GM19324 (cell line): ENCODE results near the gene DNER.
"Not testable (repeated sequence)": the region's sequence is repeated elsewhere in the genome, so short reads cannot be mapped to it uniquely, and the experiment has no call there.

ENCODE experiments used
- ATAC-seq: cut with Tn5 transposase; IDR thresholded peaks from one replicate; pipeline ENCODE4 v1.9.1; 2021; ENCODE audit warnings: mild to moderate bottlenecking, moderate library complexity; ENCODE audit not compliant: unreplicated experiment, low FRiP score

DNER gene

GRCh38 chr2:229719926-229720647 lies 5.7 kb upstream of the DNER start:
- no peak for ATAC-seq

GRCh38 chr2:229718057-229718456 lies 3.7 kb upstream of the DNER start:
- no peak for ATAC-seq

- no peak for ATAC-seq
Observed at GRCh38 chr2:229715895-229716507, 1.6 kb upstream of the DNER start.

- peak; percentile 24 for ATAC-seq
Observed at GRCh38 chr2:229714736-229715541, 584 bp upstream of the DNER start.

- peak; percentile 5 for ATAC-seq
Observed at GRCh38 chr2:229713371-229714079, 830 bp downstream of the DNER start.

- no peak for ATAC-seq
Observed at GRCh38 chr2:229712136-229712535, 2.2 kb downstream of the DNER start.

- ATAC-seq: no peak
Observed at GRCh38 chr2:229708335-229708734, 6.0 kb downstream of the DNER start.

- no peak for ATAC-seq
Observed at GRCh38 chr2:229703909-229704630, 10.3 kb downstream of the DNER start.

GRCh38 chr2:229701716-229702115 lies 12.6 kb downstream of the DNER start:
- no peak for ATAC-seq

- ATAC-seq: no peak
Observed at GRCh38 chr2:229701062-229701461, 13.3 kb downstream of the DNER start.

GRCh38 chr2:229695961-229696360 lies 18.4 kb downstream of the DNER start:
- no peak for ATAC-seq

GRCh38 chr2:229693845-229694244 lies 20.5 kb downstream of the DNER start:
- not testable (repeated sequence) for ATAC-seq

- no peak for ATAC-seq
Observed at GRCh38 chr2:229691631-229692030, 22.7 kb downstream of the DNER start.

- no peak for ATAC-seq
Observed at GRCh38 chr2:229689307-229689839, 25.0 kb downstream of the DNER start.

GRCh38 chr2:229688141-229688540 lies 26.2 kb downstream of the DNER start:
- ATAC-seq: no peak

GRCh38 chr2:229686122-229686919 lies 28.0 kb downstream of the DNER start:
- ATAC-seq: no peak

- ATAC-seq: no peak
Observed at GRCh38 chr2:229684942-229685562, 29.3 kb downstream of the DNER start.

- no peak for ATAC-seq
Observed at GRCh38 chr2:229679393-229680125, 34.8 kb downstream of the DNER start.
